ENCODE results near the gene RSPO3.

RSPO3 gene

DNA sequence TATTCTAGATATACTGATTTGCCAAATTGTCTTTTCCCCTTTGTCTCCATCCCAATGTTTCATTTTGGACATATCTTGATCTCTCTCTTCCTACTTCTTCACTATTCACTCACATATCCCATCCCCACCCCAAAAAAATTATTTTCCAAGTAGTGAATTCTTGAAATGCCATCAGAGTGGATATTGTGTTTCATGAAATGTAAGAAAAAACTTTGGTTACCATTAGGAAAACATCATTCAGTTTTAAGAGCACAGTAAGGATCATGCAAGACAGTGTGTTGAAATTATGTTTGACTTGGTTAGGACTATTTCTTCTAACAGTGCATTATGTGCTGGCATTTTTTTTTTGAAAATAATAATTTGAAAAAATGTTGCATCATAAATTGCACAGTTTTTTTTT, 5.7 kb downstream of the RSPO3 start:
- TF ChIP-seq, protein P1, sequence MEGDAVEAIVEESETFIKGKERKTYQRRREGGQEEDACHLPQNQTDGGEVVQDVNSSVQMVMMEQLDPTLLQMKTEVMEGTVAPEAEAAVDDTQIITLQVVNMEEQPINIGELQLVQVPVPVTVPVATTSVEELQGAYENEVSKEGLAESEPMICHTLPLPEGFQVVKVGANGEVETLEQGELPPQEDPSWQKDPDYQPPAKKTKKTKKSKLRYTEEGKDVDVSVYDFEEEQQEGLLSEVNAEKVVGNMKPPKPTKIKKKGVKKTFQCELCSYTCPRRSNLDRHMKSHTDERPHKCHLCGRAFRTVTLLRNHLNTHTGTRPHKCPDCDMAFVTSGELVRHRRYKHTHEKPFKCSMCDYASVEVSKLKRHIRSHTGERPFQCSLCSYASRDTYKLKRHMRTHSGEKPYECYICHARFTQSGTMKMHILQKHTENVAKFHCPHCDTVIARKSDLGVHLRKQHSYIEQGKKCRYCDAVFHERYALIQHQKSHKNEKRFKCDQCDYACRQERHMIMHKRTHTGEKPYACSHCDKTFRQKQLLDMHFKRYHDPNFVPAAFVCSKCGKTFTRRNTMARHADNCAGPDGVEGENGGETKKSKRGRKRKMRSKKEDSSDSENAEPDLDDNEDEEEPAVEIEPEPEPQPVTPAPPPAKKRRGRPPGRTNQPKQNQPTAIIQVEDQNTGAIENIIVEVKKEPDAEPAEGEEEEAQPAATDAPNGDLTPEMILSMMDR (IDR thresholded peaks at IDR 0.05; ENCODE audit: control extremely low read depth, extremely low read depth, low read depth, missing control alignments): no peak
- ChIA-PET POLR2A (no interaction called here), CTCF (no interaction called here)
- no peak for DNase-seq (ENCODE audit: extremely low spot score)

- ChIA-PET POLR2A (interaction anchor here (0.6 kb wide), 1 partner anchor 40 kb away, joined by 6 read pairs; no protein-coding TSS in a partner anchor), CTCF (no interaction called here)
- TF ChIP-seq, protein P1 (IDR thresholded peaks at IDR 0.05; ENCODE audit: control extremely low read depth, extremely low read depth, low read depth, missing control alignments): no peak
- DNase-seq (ENCODE audit: extremely low spot score): no peak
Observed at GRCh38 chr6:127124680-127125079, 6.2 kb downstream of the RSPO3 start.

DNA sequence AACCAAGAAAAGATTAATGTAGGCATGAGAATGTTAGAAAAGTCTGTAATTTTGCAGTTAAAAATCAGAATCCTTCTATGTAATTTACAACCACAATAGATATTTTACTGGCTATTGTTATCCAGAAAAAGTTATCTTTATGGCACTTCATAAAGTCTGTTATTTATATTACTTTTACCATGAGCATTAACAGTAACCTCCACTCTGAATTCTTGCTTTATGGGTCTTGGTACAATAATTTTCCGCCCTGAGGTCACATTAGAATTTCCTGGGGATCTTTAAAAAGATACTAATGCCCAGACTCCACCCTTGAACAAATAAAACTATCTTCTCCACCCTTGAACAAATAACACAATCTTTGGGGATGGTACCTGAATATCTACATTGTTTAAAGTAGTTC, 9.6 kb downstream of the RSPO3 start:
- ChIA-PET CTCF (no interaction called here), POLR2A (no interaction called here)
- TF ChIP-seq, protein P1 (IDR thresholded peaks at IDR 0.05; ENCODE audit: control extremely low read depth, extremely low read depth, low read depth, missing control alignments): no peak

GRCh38 chr6:127129251-127129650, 10.8 kb downstream of the RSPO3 start:
- ChIA-PET POLR2A (no interaction called here), CTCF (interaction anchor here (1.0 kb wide), 1 partner anchor 8 kb away, joined by 5 read pairs; no protein-coding TSS in a partner anchor)
- TF ChIP-seq, protein P1 (IDR thresholded peaks at IDR 0.05; ENCODE audit: control extremely low read depth, extremely low read depth, low read depth, missing control alignments): no peak

More for the DNA sequence above, 9.6 kb downstream of the RSPO3 start:
- no peak for DNase-seq (ENCODE audit: extremely low spot score)

DNA sequence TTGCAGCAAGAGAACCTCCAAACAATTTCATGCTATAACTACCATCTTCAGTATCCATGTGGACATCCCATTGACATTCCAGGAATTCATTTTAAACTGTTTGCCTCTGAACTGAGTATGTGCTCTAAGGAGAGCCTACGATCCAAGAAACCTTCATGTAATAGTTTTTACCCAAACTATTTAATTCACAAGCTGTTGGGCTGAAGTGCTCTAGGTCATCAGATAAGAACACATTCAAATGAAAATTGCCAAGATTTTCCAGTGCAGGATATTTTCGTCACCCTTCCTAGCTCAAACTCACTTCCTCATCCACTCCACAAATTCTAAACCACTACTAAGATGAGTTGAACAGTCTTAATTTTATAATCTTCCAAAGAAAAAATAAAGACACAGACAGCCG, 12.8 kb downstream of the RSPO3 start:
- CTCF ChIA-PET: interaction anchor here (1.4 kb wide), 1 partner anchor 10 kb away, joined by 4 read pairs; no protein-coding TSS in a partner anchor
- POLR2A ChIA-PET: no interaction called here
- TF ChIP-seq, protein P1 (IDR thresholded peaks at IDR 0.05; ENCODE audit: control extremely low read depth, extremely low read depth, low read depth, missing control alignments): no peak
- DNase-seq (ENCODE audit: extremely low spot score): no peak

More at GRCh38 chr6:127129251-127129650, 10.8 kb downstream of the RSPO3 start:
- DNase-seq (ENCODE audit: extremely low spot score): no peak

DNA sequence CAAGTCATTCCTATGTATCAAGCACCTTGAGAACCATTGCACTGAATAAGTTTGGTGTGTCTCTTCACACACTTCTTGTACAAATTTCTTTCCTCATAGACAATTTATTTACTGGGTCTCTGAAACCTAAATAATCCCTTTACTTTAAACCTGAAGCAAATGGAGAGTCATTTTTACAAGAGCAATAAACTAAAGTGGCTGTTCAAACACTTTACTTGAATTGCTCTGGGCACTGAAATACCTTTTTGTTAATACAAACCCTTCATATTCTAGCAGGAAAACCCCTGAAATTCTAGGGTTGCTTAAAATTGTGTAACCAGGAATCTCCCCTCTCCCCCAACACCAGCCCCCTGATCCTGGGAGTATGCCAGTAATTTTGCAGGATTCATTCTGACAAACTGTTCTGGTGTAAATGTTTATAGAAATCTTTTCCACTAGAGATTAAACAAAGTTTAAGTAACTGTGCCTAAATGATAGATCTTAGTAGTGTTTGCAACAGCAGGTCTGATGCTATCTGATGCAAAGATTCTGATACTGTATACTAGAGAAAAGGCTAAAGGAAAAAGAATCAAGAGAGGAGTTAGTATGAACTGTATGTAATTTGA, 13.4 kb downstream of the RSPO3 start:
- ChIA-PET POLR2A (no interaction called here), CTCF (interaction anchor here (1.4 kb wide), 1 partner anchor 10 kb away, joined by 4 read pairs; no protein-coding TSS in a partner anchor)
- TF ChIP-seq, protein P1 (IDR thresholded peaks at IDR 0.05; ENCODE audit: control extremely low read depth, extremely low read depth, low read depth, missing control alignments): no peak
- DNase-seq (ENCODE audit: extremely low spot score): no peak

Measured in GM10248 (cell line).